HG02970 (cell line): ENCODE measurements around the gene RAD50.
"Not testable (repeated sequence)": the region's sequence is repeated elsewhere in the genome, so short reads cannot be mapped to it uniquely, and the experiment has no call there.

ENCODE experiments used
- ATAC-seq: cut with Tn5 transposase; IDR thresholded peaks from one replicate; pipeline ENCODE4 v1.9.1; 2021; ENCODE audit warnings: mild to moderate bottlenecking, moderate library complexity, moderate number of reproducible peaks; ENCODE audit not compliant: unreplicated experiment, low FRiP score

The RAD50 gene

DNA sequence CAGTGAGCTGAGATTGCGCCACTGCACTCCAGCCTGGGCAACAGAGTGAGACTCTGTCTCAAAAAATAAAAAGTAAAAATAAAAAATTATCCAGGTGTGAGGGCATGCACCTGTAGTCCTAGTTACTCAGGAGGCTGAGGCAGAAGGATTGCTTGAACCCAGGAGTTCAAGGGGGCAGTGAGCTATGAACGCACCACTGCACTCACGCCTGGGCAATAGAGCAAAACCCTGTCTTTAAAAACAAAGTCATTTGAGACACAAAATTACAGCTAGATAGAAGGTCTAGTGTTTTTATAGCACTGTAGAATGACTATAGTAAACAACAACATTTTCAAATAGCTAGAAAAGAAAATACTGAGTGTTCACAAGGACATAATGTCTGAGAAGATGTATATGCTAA, 133.4 kb downstream of the RAD50 start:
- no peak for ATAC-seq

DNA sequence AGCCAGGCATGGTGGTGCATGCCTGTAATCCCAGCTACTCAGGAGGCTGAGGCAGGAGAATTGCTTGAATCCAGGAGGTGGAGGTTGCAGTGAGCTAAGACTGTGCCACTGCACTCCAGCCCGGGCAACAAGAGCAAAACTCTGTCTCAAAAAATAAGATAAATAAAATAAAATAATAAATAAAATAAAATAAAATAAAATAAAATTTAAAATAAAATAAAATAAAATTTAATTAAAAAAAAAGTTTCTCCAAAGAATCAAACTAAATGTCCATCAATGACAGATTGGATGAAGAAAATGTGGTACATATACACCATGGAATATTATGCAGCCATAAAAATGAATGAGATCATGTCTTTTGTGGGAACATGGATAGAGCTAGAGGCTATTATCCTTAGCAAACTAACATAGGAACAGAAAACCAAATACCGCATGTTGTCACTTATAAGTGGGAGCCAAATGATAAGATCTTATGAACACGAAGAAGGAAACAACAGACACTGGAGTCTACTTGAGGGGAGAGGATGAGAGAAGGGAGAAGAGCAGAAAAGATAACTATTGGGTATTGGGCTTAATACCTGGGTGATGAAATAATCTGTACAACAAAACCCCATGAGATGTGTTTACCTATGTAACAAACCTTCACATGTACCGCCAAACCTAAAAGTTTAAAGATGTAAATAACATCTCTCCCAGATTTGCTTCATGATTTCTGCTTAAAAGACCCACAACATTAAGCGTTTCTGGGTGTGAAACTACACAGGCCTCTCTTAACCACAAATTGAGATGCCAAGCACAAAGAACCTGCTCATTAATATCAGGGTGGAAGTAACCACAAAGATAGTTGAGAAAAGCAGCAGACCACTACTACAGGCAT, 135.2 kb downstream of the RAD50 start:
- not testable (repeated sequence) for ATAC-seq

DNA sequence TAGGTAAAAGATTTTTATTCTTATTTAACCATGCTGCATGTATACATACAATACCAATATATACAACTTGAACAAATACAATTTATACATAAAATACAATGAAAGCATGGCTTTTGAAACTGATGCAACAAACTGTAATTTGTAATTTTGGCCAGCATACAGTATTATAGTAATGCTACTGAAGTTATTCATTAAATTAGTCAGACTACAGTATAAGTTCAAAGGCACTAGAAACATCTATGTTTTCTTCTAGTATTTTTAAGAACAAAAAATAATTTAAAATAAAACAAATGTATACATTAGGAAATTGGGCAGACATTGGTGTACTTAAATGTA, 135.8 kb downstream of the RAD50 start:
- no peak for ATAC-seq
